Eye (tissue), 1 donor: Measurements from ENCODE around the gene SIL1.
A peak's percentile ranks its signal among the peaks of the same experiment; 100 is the strongest.
"Not testable (repeated sequence)": the region's sequence is repeated elsewhere in the genome, so short reads cannot be mapped to it uniquely, and the experiment has no call there.

Experiments
- DNase-seq: peaks from one replicate; pipeline ENCODE4 v3.0.0-alpha.2; 2015

SIL1 gene

GRCh38 chr5:139019211-139019610 is 179.0 kb downstream of the SIL1 start:
- DNase-seq, result no peak

GRCh38 chr5:139017624-139018023 is 180.5 kb downstream of the SIL1 start:
- no peak for DNase-seq

- no peak for DNase-seq
Measured at GRCh38 chr5:139016186-139016585, 182.0 kb downstream of the SIL1 start.

- DNase-seq, result no peak
Measured at GRCh38 chr5:139014726-139015125, 183.4 kb downstream of the SIL1 start.

- DNase-seq, result no peak
Measured at GRCh38 chr5:139012176-139012575, 186.0 kb downstream of the SIL1 start.

GRCh38 chr5:139011156-139011555 is 187.0 kb downstream of the SIL1 start:
- DNase-seq, result not testable (repeated sequence)

GRCh38 chr5:139004374-139005307 is 193.5 kb downstream of the SIL1 start:
- DNase-seq, result no peak

GRCh38 chr5:138999674-139000073 is 198.5 kb downstream of the SIL1 start:
- DNase-seq, result no peak

GRCh38 chr5:138998521-138998920 is 199.6 kb downstream of the SIL1 start:
- DNase-seq, result no peak

GRCh38 chr5:138996120-138996519 is 202.0 kb downstream of the SIL1 start:
- no peak for DNase-seq

GRCh38 chr5:138990986-138991590 is 207.1 kb downstream of the SIL1 start:
- DNase-seq, result no peak

- no peak for DNase-seq
Measured at GRCh38 chr5:138989720-138990119, 208.4 kb downstream of the SIL1 start.

- no peak for DNase-seq
Measured at GRCh38 chr5:138986186-138986800, 211.9 kb downstream of the SIL1 start.

GRCh38 chr5:138985683-138986082 is 212.5 kb downstream of the SIL1 start:
- DNase-seq, result no peak

- DNase-seq, result no peak
Measured at GRCh38 chr5:138985256-138985655, 212.9 kb downstream of the SIL1 start.

- DNase-seq, result no peak
Measured at GRCh38 chr5:138983984-138984383, 214.2 kb downstream of the SIL1 start.

- no peak for DNase-seq
Measured at GRCh38 chr5:138981586-138981985, 216.6 kb downstream of the SIL1 start.

- DNase-seq, result no peak
Measured at GRCh38 chr5:138981131-138981530, 217.0 kb downstream of the SIL1 start.

GRCh38 chr5:138980441-138980840 is 217.7 kb downstream of the SIL1 start:
- no peak for DNase-seq

GRCh38 chr5:138979684-138980280 is 218.4 kb downstream of the SIL1 start:
- DNase-seq, result no peak

- DNase-seq, result no peak
Measured at GRCh38 chr5:138978581-138978980, 219.6 kb downstream of the SIL1 start.

- DNase-seq, result no peak
Measured at GRCh38 chr5:138978080-138978479, 220.1 kb downstream of the SIL1 start.

- DNase-seq, result peak; percentile 47
Measured at GRCh38 chr5:138975098-138975847, 222.9 kb downstream of the SIL1 start.
